ENCODE data around the gene JADE2. TPM values are rescaled to one million over a fixed set of nuclear protein-coding genes. Genes with fewer than 3 reads are reported as not detected.

The JADE2 gene
- total and polyA plus RNA-seq, 4 donors: 3.9 to 11.4 (median 5.5) TPM

- peaks cover 2 to 19% (median 10%) of the 10 kb centered on the region in 4 donors for H3K4me1 ChIP-seq (ENCODE audit: control insufficient read depth in 4 of 4, insufficient read depth in 4 of 4, low read length in 3 of 4)
- H3K9ac ChIP-seq (ENCODE audit: low read depth in 1 of 2, low read length in 2 of 2): no peak overlapping the region
- H3K9me3 ChIP-seq (ENCODE audit: control insufficient read depth in 4 of 4, low read length in 3 of 4): no peaks in the 10 kb centered on the region
- H3K4me3 ChIP-seq (ENCODE audit: low read depth in 1 of 3, low read length in 3 of 3): no peak overlapping the region
- TF ChIP-seq RXRA (IDR thresholded peaks at IDR 0.05): no peak
- TF ChIP-seq EGR1 (IDR thresholded peaks at IDR 0.05; ENCODE audit: low read depth in 2 of 2): no peak
- TF ChIP-seq YY1 (IDR thresholded peaks at IDR 0.05): no peak
- TF ChIP-seq HNF4A (conservative IDR thresholded peaks at IDR 0.05): no peak
- no peak for TF ChIP-seq NR2F2 (IDR thresholded peaks at IDR 0.05)
- TF ChIP-seq SP1 (IDR thresholded peaks at IDR 0.05): no peak
- no peak for TF ChIP-seq TAF1 (conservative IDR thresholded peaks at IDR 0.05)
- no peak for TF ChIP-seq RAD21 (IDR thresholded peaks at IDR 0.05)
- no peak for TF ChIP-seq JUND (IDR thresholded peaks at IDR 0.05)
- TF ChIP-seq MAX (IDR thresholded peaks at IDR 0.05): no peak
- no peak for TF ChIP-seq GABPA (IDR thresholded peaks at IDR 0.05 in 1 of 2, conservative IDR thresholded peaks at IDR 0.05 in 1 of 2)
- TF ChIP-seq HNF4G (IDR thresholded peaks at IDR 0.05): no peak
- no peak for DNase-seq (ENCODE audit: low spot score)
- peaks cover 11 to 45% (median 33%) of the 10 kb centered on the region in 4 donors for H3K36me3 ChIP-seq (ENCODE audit: control insufficient read depth in 4 of 4, insufficient read depth in 3 of 4, low read depth in 1 of 4, low read length in 3 of 4)
- 85% methylated on average over 12 of the region's 12 CpGs for WGBS
- H3K27me3 ChIP-seq (ENCODE audit: control insufficient read depth in 4 of 4, insufficient read depth in 4 of 4, low read length in 3 of 4): no peaks in the 10 kb centered on the region
- no peak overlapping the region for H3K27ac ChIP-seq (ENCODE audit: low read depth in 1 of 2, low read length in 2 of 2)
These were observed 51.0 kb downstream of the JADE2 start for GRCh38 chr5:134576386-134577021.

GRCh38 chr5:134577022-134577795, 51.7 kb downstream of the JADE2 start:
- Histone ChIP-seq H3K9me3 (ENCODE audit: control insufficient read depth in 4 of 4, low read length in 3 of 4) (no peaks in the 10 kb centered on the region), H3K36me3 (ENCODE audit: control insufficient read depth in 4 of 4, insufficient read depth in 3 of 4, low read depth in 1 of 4, low read length in 3 of 4) (peaks cover 11 to 44% (median 33%) of the 10 kb centered on the region in 4 donors), H3K9ac (ENCODE audit: low read depth in 1 of 2, low read length in 2 of 2) (no peak overlapping the region), H3K4me3 (ENCODE audit: low read depth in 1 of 3, low read length in 3 of 3) (no peak overlapping the region), H3K4me1 (ENCODE audit: control insufficient read depth in 4 of 4, insufficient read depth in 4 of 4, low read length in 3 of 4) (peaks cover 2 to 26% (median 17%) of the 10 kb centered on the region in 4 donors), H3K27ac (ENCODE audit: low read depth in 1 of 2, low read length in 2 of 2) (no peak overlapping the region), H3K27me3 (ENCODE audit: control insufficient read depth in 4 of 4, insufficient read depth in 4 of 4, low read length in 3 of 4) (no peaks in the 10 kb centered on the region)
- no peak for DNase-seq (ENCODE audit: low spot score)
- TF ChIP-seq HNF4A (conservative IDR thresholded peaks at IDR 0.05) (no peak), FOXA1 (IDR thresholded peaks at IDR 0.05) (no peak), JUND (IDR thresholded peaks at IDR 0.05) (no peak), RAD21 (IDR thresholded peaks at IDR 0.05) (no peak)
- TF ChIP-seq, protein P1, sequence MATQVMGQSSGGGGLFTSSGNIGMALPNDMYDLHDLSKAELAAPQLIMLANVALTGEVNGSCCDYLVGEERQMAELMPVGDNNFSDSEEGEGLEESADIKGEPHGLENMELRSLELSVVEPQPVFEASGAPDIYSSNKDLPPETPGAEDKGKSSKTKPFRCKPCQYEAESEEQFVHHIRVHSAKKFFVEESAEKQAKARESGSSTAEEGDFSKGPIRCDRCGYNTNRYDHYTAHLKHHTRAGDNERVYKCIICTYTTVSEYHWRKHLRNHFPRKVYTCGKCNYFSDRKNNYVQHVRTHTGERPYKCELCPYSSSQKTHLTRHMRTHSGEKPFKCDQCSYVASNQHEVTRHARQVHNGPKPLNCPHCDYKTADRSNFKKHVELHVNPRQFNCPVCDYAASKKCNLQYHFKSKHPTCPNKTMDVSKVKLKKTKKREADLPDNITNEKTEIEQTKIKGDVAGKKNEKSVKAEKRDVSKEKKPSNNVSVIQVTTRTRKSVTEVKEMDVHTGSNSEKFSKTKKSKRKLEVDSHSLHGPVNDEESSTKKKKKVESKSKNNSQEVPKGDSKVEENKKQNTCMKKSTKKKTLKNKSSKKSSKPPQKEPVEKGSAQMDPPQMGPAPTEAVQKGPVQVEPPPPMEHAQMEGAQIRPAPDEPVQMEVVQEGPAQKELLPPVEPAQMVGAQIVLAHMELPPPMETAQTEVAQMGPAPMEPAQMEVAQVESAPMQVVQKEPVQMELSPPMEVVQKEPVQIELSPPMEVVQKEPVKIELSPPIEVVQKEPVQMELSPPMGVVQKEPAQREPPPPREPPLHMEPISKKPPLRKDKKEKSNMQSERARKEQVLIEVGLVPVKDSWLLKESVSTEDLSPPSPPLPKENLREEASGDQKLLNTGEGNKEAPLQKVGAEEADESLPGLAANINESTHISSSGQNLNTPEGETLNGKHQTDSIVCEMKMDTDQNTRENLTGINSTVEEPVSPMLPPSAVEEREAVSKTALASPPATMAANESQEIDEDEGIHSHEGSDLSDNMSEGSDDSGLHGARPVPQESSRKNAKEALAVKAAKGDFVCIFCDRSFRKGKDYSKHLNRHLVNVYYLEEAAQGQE (IDR thresholded peaks at IDR 0.05): no peak
- TF ChIP-seq, protein P2, sequence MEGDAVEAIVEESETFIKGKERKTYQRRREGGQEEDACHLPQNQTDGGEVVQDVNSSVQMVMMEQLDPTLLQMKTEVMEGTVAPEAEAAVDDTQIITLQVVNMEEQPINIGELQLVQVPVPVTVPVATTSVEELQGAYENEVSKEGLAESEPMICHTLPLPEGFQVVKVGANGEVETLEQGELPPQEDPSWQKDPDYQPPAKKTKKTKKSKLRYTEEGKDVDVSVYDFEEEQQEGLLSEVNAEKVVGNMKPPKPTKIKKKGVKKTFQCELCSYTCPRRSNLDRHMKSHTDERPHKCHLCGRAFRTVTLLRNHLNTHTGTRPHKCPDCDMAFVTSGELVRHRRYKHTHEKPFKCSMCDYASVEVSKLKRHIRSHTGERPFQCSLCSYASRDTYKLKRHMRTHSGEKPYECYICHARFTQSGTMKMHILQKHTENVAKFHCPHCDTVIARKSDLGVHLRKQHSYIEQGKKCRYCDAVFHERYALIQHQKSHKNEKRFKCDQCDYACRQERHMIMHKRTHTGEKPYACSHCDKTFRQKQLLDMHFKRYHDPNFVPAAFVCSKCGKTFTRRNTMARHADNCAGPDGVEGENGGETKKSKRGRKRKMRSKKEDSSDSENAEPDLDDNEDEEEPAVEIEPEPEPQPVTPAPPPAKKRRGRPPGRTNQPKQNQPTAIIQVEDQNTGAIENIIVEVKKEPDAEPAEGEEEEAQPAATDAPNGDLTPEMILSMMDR (IDR thresholded peaks at IDR 0.05; ENCODE audit: low read depth, low read length, missing input control): no peak
- 73% methylated on average over 10 of the region's 10 CpGs for WGBS

Data from liver (tissue), 9 donors.